NT2/D1 (cell line): ENCODE results near the gene THAP12.

Source experiments
- DNase-seq: peaks from one replicate; pipeline ENCODE4 v3.0.0-alpha.2; 2011; ENCODE audit warnings: low read depth, low spot score
- H3K27me3 ChIP-seq: 2 replicates; pipeline ENCODE4 v1.6.0; 2011; ENCODE audit warnings: mild to moderate bottlenecking; ENCODE audit not compliant: insufficient read length, insufficient read depth
- H3K36me3 ChIP-seq: 2 replicates; pipeline ENCODE4 v1.6.1; 2011; ENCODE audit warnings: mild to moderate bottlenecking, low read length, mixed read lengths; ENCODE audit not compliant: insufficient read depth, insufficient read length
- H3K4me1 ChIP-seq: 2 replicates; pipeline ENCODE4 v1.5.1; 2011; ENCODE audit not compliant: insufficient read depth, insufficient read length
- H3K4me3 ChIP-seq: 2 replicates; pipeline ENCODE4 v1.5.1; 2011; ENCODE audit warnings: low read depth; ENCODE audit not compliant: insufficient read length
- H3K9ac ChIP-seq: 2 replicates; pipeline ENCODE4 v1.6.0; 2011; ENCODE audit warnings: low read depth; ENCODE audit not compliant: insufficient read length
- H3K9me3 ChIP-seq: 2 replicates; pipeline ENCODE4 v1.5.1; 2011; ENCODE audit warnings: mild to moderate bottlenecking, low read length; ENCODE audit not compliant: insufficient read depth
- SUZ12 ChIP-seq: IDR thresholded peaks from 2 replicates; pipeline ENCODE4 v1.6.1; 2011; ENCODE audit not compliant: insufficient read length, insufficient read depth; ENCODE audit errors: extremely low read depth
- YY1 ChIP-seq: IDR thresholded peaks from 2 replicates; pipeline ENCODE4 v1.6.1; 2011; ENCODE audit not compliant: insufficient read length, insufficient read depth
- ZNF274 ChIP-seq: IDR thresholded peaks from 2 replicates; pipeline ENCODE4 v1.6.1; 2011; ENCODE audit warnings: mild to moderate bottlenecking, low read depth, low read length

Gene THAP12

DNA sequence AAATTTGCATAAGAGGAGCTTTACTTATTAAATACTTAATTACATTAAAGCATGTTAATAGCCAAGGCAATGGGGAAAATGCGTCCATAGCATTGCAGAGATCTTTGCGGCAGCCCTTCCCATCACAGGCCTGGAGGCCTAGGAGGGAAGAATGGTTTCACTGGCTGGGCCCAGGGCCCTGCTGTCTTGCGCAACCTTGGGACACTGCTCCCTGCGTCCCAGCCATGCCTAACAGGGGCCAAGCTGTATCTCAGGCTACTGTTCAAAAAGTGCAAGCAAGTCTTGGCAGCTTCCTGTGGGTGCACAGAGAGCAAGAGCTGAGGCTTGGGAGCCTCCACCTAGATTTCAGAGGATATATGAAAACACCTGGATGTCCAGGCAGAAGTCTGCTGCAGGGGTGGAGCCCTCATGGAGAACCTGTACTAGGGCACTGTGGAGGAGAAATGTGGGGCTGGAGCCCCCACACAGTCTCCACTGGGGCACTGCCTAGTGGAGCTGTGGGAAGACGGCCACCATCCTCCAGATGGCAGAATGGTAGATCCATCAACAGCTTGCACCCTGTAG is 46.0 kb downstream of the THAP12 start:
- Histone ChIP-seq H3K4me3 (no peak overlapping the region), H3K4me1 (peaks cover 2% of the 10 kb centered on the region), H3K36me3 (no peaks in the 10 kb centered on the region), H3K27me3 (no peaks in the 10 kb centered on the region), H3K9ac (no peak overlapping the region), H3K9me3 (peaks cover 27% of the 10 kb centered on the region)
- DNase-seq = no peak
- TF ChIP-seq YY1 = no peak
- no peak for TF ChIP-seq ZNF274
- no peak for TF ChIP-seq SUZ12

GRCh38 chr11:76330651-76331050 is 50.3 kb downstream of the THAP12 start:
- H3K27me3 ChIP-seq = no peaks in the 10 kb centered on the region
- TF ChIP-seq ZNF274 (no peak), YY1 (no peak), SUZ12 (no peak)

DNA sequence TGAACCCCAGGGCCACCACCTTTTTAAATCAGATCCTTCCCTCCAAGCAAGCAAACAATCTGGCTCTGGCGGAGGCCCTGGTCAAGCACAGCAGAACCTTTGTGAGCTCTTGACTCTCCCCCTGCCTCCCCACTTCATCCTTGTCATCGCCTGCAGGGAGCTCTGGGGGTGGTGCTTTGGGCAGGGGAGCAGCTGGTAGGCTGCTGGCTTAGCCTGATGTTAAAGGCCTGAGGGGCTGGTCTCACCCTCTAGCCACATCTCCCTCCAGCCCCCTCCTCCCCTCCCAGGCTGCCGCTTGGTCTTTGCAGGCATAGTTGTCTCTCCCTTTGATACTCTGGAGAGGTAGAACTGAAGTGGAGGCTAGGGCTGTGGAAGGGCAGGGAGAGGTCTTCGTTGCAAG is 50.9 kb downstream of the THAP12 start:
- peaks cover 10% of the 10 kb centered on the region for H3K4me1 ChIP-seq
- H3K4me3 ChIP-seq = no peak overlapping the region
- no peaks in the 10 kb centered on the region for H3K27me3 ChIP-seq
- no peaks in the 10 kb centered on the region for H3K36me3 ChIP-seq
- peaks cover 13% of the 10 kb centered on the region for H3K9me3 ChIP-seq
- DNase-seq = no peak
- TF ChIP-seq ZNF274 (no peak), SUZ12 (no peak), YY1 (no peak)
- peak overlapping the region; percentile 17 for H3K9ac ChIP-seq

More at GRCh38 chr11:76330651-76331050, 50.3 kb downstream of the THAP12 start:
- Histone ChIP-seq H3K36me3 (no peaks in the 10 kb centered on the region), H3K4me3 (no peak overlapping the region), H3K9ac (no peak overlapping the region), H3K4me1 (peaks cover 10% of the 10 kb centered on the region), H3K9me3 (peaks cover 20% of the 10 kb centered on the region)
- no peak for DNase-seq

DNA sequence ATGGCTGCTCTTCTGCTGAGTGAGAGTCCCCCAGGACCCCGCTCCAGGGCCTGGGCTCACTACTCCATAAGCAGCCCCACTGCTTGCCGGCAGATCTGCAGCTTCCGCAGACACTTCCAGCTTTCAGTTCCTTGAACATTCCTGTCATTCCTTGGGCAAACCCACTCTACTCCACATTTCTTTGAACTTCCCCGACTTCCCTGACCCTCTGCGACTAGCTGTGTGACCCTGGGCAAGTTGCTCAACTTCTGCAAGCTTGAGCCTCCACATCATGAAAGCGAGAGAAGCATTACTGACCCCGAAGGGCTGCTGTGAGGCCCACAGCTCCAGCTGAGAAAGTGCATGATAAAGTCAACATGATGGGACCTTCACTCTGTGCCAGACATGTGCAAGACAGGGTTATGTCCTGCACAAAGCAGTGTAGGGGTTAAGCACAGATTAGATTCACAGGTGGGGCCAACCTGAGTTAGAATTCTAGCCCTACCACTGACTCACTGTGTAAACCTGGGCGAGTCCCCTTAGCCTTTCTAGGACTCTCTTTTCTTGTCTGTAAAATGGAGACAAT is 51.8 kb downstream of the THAP12 start:
- Histone ChIP-seq H3K4me1 (peaks cover 10% of the 10 kb centered on the region), H3K9ac (no peak overlapping the region), H3K9me3 (peaks cover 5% of the 10 kb centered on the region; the same call in 1 of the 2 replicates), H3K4me3 (no peak overlapping the region), H3K36me3 (no peaks in the 10 kb centered on the region), H3K27me3 (no peaks in the 10 kb centered on the region)
- no peak for TF ChIP-seq YY1
- TF ChIP-seq ZNF274 = no peak
- no peak for TF ChIP-seq SUZ12
- DNase-seq = no peak

DNA sequence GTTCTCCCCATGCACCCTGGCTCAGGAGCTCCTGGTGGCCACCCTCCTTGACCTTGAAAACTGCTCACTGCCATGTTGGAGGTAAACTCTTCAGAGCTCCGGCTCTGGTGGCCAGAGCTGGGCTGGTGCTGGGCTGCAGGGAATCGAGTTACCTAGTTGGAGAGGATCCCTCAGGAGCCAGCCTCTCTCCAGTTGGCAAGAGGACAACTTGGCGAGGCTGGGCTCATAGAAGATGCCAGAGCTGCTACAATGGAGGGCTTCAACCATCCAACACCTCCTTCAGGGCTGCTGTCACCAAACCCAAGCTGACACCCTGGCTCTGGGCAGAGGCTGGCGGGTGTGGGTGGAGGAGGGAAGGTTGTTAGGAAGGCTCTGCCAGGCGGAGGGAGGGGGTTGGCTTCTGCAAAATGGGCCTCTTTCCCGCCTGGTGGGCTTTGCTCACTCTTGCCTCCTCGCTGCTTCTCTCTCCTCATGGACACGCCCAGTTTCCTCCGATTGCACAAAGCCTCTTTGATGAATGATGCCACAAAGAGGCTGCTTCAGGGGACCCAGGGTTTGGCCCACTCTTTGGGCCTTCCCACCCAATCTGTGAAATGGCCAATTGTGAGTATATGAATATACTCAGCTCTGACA is 53.1 kb downstream of the THAP12 start:
- peaks cover 6% of the 10 kb centered on the region for H3K27me3 ChIP-seq
- no peak overlapping the region for H3K4me3 ChIP-seq
- DNase-seq = no peak

DNA sequence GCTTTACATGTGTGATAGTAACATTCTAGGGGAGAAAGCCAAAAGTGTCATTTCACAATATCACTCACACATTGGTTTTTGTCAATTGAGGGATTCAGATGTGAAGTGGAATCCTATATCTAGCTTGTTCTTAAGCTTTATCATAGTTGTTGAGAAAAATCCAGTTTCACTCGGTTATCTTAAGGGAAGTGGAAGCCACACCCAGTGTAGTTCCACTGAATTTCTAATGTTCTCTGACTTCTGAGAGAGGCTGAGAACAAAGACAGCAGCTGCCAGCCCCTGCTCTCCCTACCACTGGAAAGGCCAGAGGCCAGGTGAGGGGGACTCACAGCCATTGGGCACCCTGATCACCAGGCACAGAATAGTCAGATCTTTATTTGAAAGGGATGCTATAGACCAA is 53.7 kb downstream of the THAP12 start:
- Histone ChIP-seq H3K4me3 (no peak overlapping the region), H3K9ac (no peak overlapping the region), H3K27me3 (peaks cover 12% of the 10 kb centered on the region), H3K36me3 (no peaks in the 10 kb centered on the region), H3K4me1 (peaks cover 12% of the 10 kb centered on the region), H3K9me3 (no peaks in the 10 kb centered on the region)
- TF ChIP-seq YY1 (no peak), ZNF274 (no peak), SUZ12 (no peak)
- DNase-seq = no peak

More for the DNA sequence above, 53.1 kb downstream of the THAP12 start:
- Histone ChIP-seq H3K9me3 (no peaks in the 10 kb centered on the region), H3K9ac (no peak overlapping the region), H3K36me3 (no peaks in the 10 kb centered on the region), H3K4me1 (peaks cover 10% of the 10 kb centered on the region)
- TF ChIP-seq YY1 = no peak
- TF ChIP-seq ZNF274 = no peak
- no peak for TF ChIP-seq SUZ12

DNA sequence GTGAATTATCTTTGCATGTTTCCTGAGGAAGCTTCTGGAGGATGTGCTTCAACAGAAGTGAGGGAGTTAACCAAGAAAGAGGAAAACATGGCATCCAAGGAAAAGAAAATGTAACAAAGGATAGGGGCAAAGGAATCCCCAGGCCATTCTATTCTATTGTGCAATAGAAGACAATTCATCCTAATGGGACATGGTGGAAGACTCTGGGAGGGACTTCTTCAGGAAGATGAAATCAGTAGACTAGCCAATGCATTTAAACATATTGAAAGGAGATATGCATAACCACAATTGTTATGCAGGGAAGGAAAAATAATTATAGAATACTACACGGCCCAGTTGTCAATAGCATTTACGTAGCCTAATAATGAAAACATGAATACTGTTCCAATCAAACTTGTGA is 55.7 kb downstream of the THAP12 start:
- no peak overlapping the region for H3K4me3 ChIP-seq
- no peaks in the 10 kb centered on the region for H3K9me3 ChIP-seq
- no peak for TF ChIP-seq SUZ12
- no peak for TF ChIP-seq ZNF274
- TF ChIP-seq YY1 = no peak
- peaks cover 32% of the 10 kb centered on the region for H3K27me3 ChIP-seq
- H3K36me3 ChIP-seq = no peaks in the 10 kb centered on the region
- H3K9ac ChIP-seq = no peak overlapping the region
- peaks cover 14% of the 10 kb centered on the region for H3K4me1 ChIP-seq
- DNase-seq = no peak
